SK-N-SH (cell line): ENCODE data around the gene LSMEM2. TPM values are rescaled to one million over a fixed set of nuclear protein-coding genes. Genes with fewer than 3 reads are reported as not detected.
A peak's percentile ranks its signal among the peaks of the same experiment; 100 is the strongest.

Source experiments
- CTCF ChIA-PET: fragments of 300-600, 350-600 bp; formaldehyde crosslinking; extraction: SDS; loops from one replicate; lab custom pipeline; 2021; lab: Yijun Ruan, JAX
- POLR2A ChIA-PET: fragments of 350-600 bp; sonication (Branson Sonifier 250); formaldehyde crosslinking; extraction: SDS; loops from one replicate; lab custom pipeline; 2020; ENCODE audit warnings: antibody characterized with exemption, inconsistent platforms; lab: Yijun Ruan, JAX
- DNase-seq: peaks from one replicate; pipeline ENCODE4 v3.0.0; 2012
- H2AFZ ChIP-seq: fragments of 200-600 bp; sonication (generic); 2 replicates; pipeline ENCODE4 v1.8.1; 2016; ENCODE audit warnings: antibody characterized with exemption, mild to moderate bottlenecking, low read depth
- H3F3A ChIP-seq: fragments of 200-600 bp; sonication (generic); replicated peaks from 2 replicates; pipeline ENCODE3; 2016; ENCODE audit warnings: antibody characterized with exemption, mild to moderate bottlenecking; ENCODE audit not compliant: insufficient read depth
- H3K27ac ChIP-seq, 2 experiments: fragments of 200-500 bp in 1 of 2; fragments of 200-600 bp in 1 of 2; sonication (Bioruptor generic) in 1 of 2; sonication (generic), shearing (Covaris generic) in 1 of 2; 2 replicates each; pipeline versions ENCODE4 v1.5.1 to v1.6.1; 2014 to 2016; ENCODE audit warnings: low read depth in 2 of 2, inconsistent platforms in 1 of 2, low read length in 1 of 2, mild to moderate bottlenecking in 1 of 2, mixed read lengths in 1 of 2
- H3K27me3 ChIP-seq: fragments of 200-600 bp; sonication (generic), shearing (Covaris generic); 2 replicates; pipeline ENCODE4 v1.6.1; 2016; ENCODE audit warnings: mixed run types; ENCODE audit not compliant: insufficient read depth
- H3K36me3 ChIP-seq, 2 experiments: fragments of 200-500 bp in 1 of 2; fragments of 200-600 bp in 1 of 2; sonication (Bioruptor generic) in 1 of 2; sonication (generic) in 1 of 2; replicated peaks in 1 of 2; 2 replicates each; pipeline versions ENCODE3 to v1.5.1; 2014 to 2016; ENCODE audit warnings: low read length in 1 of 2, mild to moderate bottlenecking in 1 of 2; ENCODE audit not compliant: insufficient read depth in 2 of 2, control insufficient read depth in 1 of 2
- H3K4me1 ChIP-seq, 2 experiments: fragments of 200-500 bp in 1 of 2; fragments of 200-600 bp in 1 of 2; sonication (Bioruptor generic) in 1 of 2; sonication (generic), shearing (Covaris generic) in 1 of 2; 2 replicates each; pipeline versions ENCODE4 v1.5.1 to v1.6.1; 2014 to 2016; ENCODE audit warnings: low read depth in 1 of 2, low read length in 1 of 2, mixed run types in 1 of 2; ENCODE audit not compliant: insufficient read depth in 2 of 2, control insufficient read depth in 1 of 2
- H3K4me2 ChIP-seq: fragments of 200-600 bp; sonication (generic), shearing (Covaris generic); 2 replicates; pipeline ENCODE4 v1.6.1; 2017; ENCODE audit warnings: mixed run types
- H3K4me3 ChIP-seq, 2 experiments: fragments of 200-500 bp in 1 of 2; fragments of 200-600 bp in 1 of 2; sonication (Bioruptor generic) in 1 of 2; sonication (generic), shearing (Covaris generic) in 1 of 2; 2 replicates each; pipeline versions ENCODE4 v1.5.1 to v1.8.1; 2014 to 2016; ENCODE audit warnings: low read depth in 2 of 2, inconsistent platforms in 1 of 2, low read length in 1 of 2, mild to moderate bottlenecking in 1 of 2, mixed read lengths in 1 of 2, moderate library complexity in 1 of 2
- H3K79me2 ChIP-seq: fragments of 200-600 bp; sonication (generic); 2 replicates; pipeline ENCODE4 v1.8.1; 2017; ENCODE audit warnings: mild to moderate bottlenecking; ENCODE audit not compliant: insufficient read depth
- H3K9ac ChIP-seq: fragments of 200-600 bp; sonication (generic); 2 replicates; pipeline ENCODE4 v1.6.1; 2017; ENCODE audit warnings: mixed run types
- H3K9me2 ChIP-seq: fragments of 200-600 bp; sonication (generic); 2 replicates; pipeline ENCODE4 v1.6.1; 2017; ENCODE audit warnings: mixed run types
- H3K9me3 ChIP-seq: fragments of 200-600 bp; sonication (generic); 2 replicates; pipeline ENCODE4 v1.6.1; 2017; ENCODE audit warnings: mixed run types, mild to moderate bottlenecking, moderate library complexity
- H4K20me1 ChIP-seq: fragments of 200-600 bp; sonication (generic); 2 replicates; pipeline ENCODE4 v1.6.1; 2017; ENCODE audit warnings: mild to moderate bottlenecking, mixed run types; ENCODE audit not compliant: insufficient read depth
- EP300 ChIP-seq, 2 experiments: IDR thresholded peaks; 2 replicates each; pipeline versions ENCODE4 v1.4.0 to v1.6.1; 2012; ENCODE audit warnings: borderline replicate concordance in 1 of 2, low read depth in 1 of 2, low read length in 1 of 2
- EZH2phosphoT487 ChIP-seq: fragments of 200-600 bp; sonication (generic); IDR thresholded peaks from 2 replicates; pipeline ENCODE4 v1.6.1; 2017; ENCODE audit warnings: low read depth, mixed run types, mild to moderate bottlenecking, antibody characterized with exemption, moderate library complexity, borderline replicate concordance
- FOSL2 ChIP-seq: IDR thresholded peaks from 2 replicates; pipeline ENCODE4 v1.4.0; 2012; ENCODE audit warnings: low read depth, mild to moderate bottlenecking, moderate library complexity, borderline replicate concordance
- FOXM1 ChIP-seq: IDR thresholded peaks from 2 replicates; pipeline ENCODE4 v1.4.0; 2012; ENCODE audit warnings: low read depth, mild to moderate bottlenecking
- GATA2 ChIP-seq: sonication (generic); formaldehyde crosslinking; IDR thresholded peaks from 2 replicates; pipeline ENCODE4 v1.5.0; 2020; ENCODE audit warnings: mild to moderate bottlenecking, missing genetic modification reagents
- JUND ChIP-seq: IDR thresholded peaks from 2 replicates; pipeline ENCODE4 v1.4.0; 2012
- MEF2A ChIP-seq: IDR thresholded peaks from 2 replicates; pipeline ENCODE4 v1.4.0; 2012; ENCODE audit warnings: low read depth, borderline replicate concordance
- MXI1 ChIP-seq: IDR thresholded peaks from 2 replicates; pipeline ENCODE4 v1.6.1; 2012; ENCODE audit warnings: mild to moderate bottlenecking, low read depth, low read length, improper control_type of control experiment
- POLR2AphosphoS5 ChIP-seq: IDR thresholded peaks from 2 replicates; pipeline ENCODE4 v1.6.1; 2012; ENCODE audit warnings: low read depth, low read length
- RAD21 ChIP-seq: IDR thresholded peaks from 2 replicates; pipeline ENCODE4 v1.6.1; 2012; ENCODE audit warnings: mild to moderate bottlenecking, low read length
- RCOR1 ChIP-seq: fragments of 150-350 bp; IDR thresholded peaks from 2 replicates; pipeline ENCODE4 v1.6.1; 2017; ENCODE audit warnings: antibody characterized with exemption, low read length
- RFX5 ChIP-seq: IDR thresholded peaks from 2 replicates; pipeline ENCODE4 v1.6.1; 2012; ENCODE audit warnings: mild to moderate bottlenecking, improper control_type of control experiment, low read length
- RXRA ChIP-seq: IDR thresholded peaks from 2 replicates; pipeline ENCODE4 v1.4.0; 2012; ENCODE audit warnings: low read depth, mild to moderate bottlenecking, borderline replicate concordance
- SMC3 ChIP-seq: IDR thresholded peaks from 2 replicates; pipeline ENCODE4 v1.6.1; 2012; ENCODE audit warnings: low read depth, low read length, improper control_type of control experiment
- TCF12 ChIP-seq: IDR thresholded peaks from 2 replicates; pipeline ENCODE4 v1.4.0; 2012
- ZBTB33 ChIP-seq: IDR thresholded peaks from 2 replicates; pipeline ENCODE4 v1.4.0; 2012; ENCODE audit warnings: low read depth, borderline replicate concordance
- WGBS: methylation state at CpG from one replicate; pipeline ENCODE4 v1.1.6; 2017; ENCODE audit warnings: low lambda C conversion rate; 5-methylcytosine and 5-hydroxymethylcytosine counted together
- polyA plus RNA-seq, 3 experiments: library from polyadenylated mRNA; depleted of rRNA; stranded (reverse); fragments of >200 nt; gene quantifications; 2 replicates each; pipeline ENCODE4 v1.2.3, GENCODE V29; 2012
- TF ChIP-seq, protein P1 (sequence below): IDR thresholded peaks from 2 replicates; pipeline ENCODE4 v1.4.0; 2012; ENCODE audit warnings: low read depth
- TF ChIP-seq, protein P2 (sequence below): fragments of 150-350 bp; IDR thresholded peaks from 2 replicates; pipeline ENCODE4 v1.6.1; 2017; ENCODE audit warnings: antibody characterized with exemption, low read length, low read depth, borderline replicate concordance

Gene LSMEM2
- polyA plus RNA-seq, 1 of the 3 experiments (the other 2 are of a cell fraction), result 0.03 TPM

DNA sequence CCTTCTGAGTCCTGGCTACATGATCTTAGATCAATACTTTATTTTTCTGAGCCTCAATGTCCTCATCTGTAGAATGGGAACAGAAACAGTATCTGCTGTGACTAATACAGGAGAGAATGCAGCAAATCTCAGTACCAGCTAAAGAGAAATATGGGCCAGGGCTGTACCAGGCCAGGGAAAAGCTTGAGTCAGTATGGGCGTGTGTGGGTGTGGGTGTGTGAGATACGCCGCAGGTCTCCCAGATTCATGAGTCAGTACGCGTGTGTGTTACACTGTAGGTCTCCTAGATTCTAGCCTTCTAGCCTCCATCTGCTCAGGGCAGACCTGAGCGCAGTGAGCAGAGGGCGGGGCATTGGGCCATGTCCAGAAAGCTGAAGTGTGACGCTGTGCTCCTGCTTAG lies 27.7 kb upstream of the LSMEM2 start (continued):
- no peak for TF ChIP-seq RFX5

DNA sequence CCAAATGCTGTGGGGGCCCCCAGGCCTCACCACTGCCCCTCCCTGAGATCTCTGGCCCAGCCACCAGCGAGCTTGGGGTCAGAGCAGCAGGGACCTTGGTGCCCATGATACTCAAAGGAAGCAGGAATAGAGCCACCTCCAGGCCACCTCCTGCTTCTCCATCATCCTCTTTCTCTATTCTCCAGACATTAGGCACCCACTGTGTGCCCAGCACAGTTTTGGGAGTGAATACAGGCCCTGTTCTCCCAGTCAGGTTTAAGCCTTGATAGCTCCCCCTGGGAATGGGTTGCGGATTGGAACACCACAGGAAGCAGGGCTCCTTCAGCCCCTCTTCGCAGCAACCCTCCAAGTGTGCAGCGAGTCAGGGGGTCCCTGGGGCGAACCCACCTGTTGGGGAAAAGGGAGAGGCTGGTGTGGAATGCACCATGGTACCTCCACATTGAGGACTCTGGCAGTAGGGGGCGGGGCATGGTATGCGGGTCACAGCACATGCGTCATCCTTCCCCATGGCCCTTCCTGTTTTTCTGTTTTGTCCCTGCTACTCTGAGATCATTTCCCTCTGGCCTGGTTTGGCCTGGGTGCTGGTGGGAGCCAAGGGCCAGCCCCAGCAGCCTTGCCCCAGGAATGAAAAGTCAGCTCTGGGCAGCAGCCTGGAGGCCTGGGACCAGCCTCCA lies 24.2 kb upstream of the LSMEM2 start:
- Histone ChIP-seq H2AFZ (no peak overlapping the region), H3K9me3 (no peaks in the 10 kb centered on the region), H3K4me2 (no peak overlapping the region), H3K79me2 (peaks cover 52% of the 10 kb centered on the region), H3K4me1 (peaks cover 4 to 6% of the 10 kb centered on the region in 2 experiments; a peak in 1 of 4 replicates), H3K36me3 (peaks cover 27 to 56% of the 10 kb centered on the region in 2 experiments), H3K4me3 (no peak overlapping the region), H3K9ac (no peak overlapping the region), H4K20me1 (peaks cover 53% of the 10 kb centered on the region), H3K9me2 (no peaks in the 10 kb centered on the region), H3F3A (peaks cover 29% of the 10 kb centered on the region), H3K27me3 (no peaks in the 10 kb centered on the region), H3K27ac (peak overlapping the region in 1 of 2 experiments; percentile 11; a peak in 2 of 4 replicates)
- 89% methylated on average over 8 of the region's 8 CpGs for WGBS
- POLR2A ChIA-PET, result no interaction called here
- DNase-seq, result no peak
- CTCF ChIA-PET, result interaction anchor here (0.7 to 61.6 kb wide), 5 partner anchors 7 to 68 kb away, joined by 3 to 1375 read pairs (median 180); partner anchors contain the start of genes GNAI2 and GNAT1
- TF ChIP-seq, protein P1, sequence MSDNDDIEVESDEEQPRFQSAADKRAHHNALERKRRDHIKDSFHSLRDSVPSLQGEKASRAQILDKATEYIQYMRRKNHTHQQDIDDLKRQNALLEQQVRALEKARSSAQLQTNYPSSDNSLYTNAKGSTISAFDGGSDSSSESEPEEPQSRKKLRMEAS, result no peak
- TF ChIP-seq, protein P2, sequence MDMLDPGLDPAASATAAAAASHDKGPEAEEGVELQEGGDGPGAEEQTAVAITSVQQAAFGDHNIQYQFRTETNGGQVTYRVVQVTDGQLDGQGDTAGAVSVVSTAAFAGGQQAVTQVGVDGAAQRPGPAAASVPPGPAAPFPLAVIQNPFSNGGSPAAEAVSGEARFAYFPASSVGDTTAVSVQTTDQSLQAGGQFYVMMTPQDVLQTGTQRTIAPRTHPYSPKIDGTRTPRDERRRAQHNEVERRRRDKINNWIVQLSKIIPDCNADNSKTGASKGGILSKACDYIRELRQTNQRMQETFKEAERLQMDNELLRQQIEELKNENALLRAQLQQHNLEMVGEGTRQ, result no peak
- TF ChIP-seq SMC3 (no peak), RCOR1 (no peak), TCF12 (no peak), RXRA (no peak), GATA2 (CRISPR knock-in tag) (no peak), FOXM1 (no peak), MEF2A (no peak), EZH2phosphoT487 (no peak), EP300 (IDR thresholded peaks at IDR 0.05; ENCODE audit: borderline replicate concordance in 1 of 2, low read depth in 1 of 2, low read length in 1 of 2) (no peak), POLR2AphosphoS5 (no peak), JUND (no peak), RAD21 (no peak), ZBTB33 (no peak), MXI1 (no peak), RFX5 (no peak), FOSL2 (no peak)
